ENCODE data around the gene NCKAP1. TPM values are rescaled to one million over a fixed set of nuclear protein-coding genes. Genes with fewer than 3 reads are reported as not detected.
A peak's percentile ranks its signal among the peaks of the same experiment; 100 is the strongest.

Gene NCKAP1
- total and polyA plus RNA-seq, 2 donors (not counting 1 experiment from before 2014, with no cell fraction given), result 141 to 219 TPM

DNA sequence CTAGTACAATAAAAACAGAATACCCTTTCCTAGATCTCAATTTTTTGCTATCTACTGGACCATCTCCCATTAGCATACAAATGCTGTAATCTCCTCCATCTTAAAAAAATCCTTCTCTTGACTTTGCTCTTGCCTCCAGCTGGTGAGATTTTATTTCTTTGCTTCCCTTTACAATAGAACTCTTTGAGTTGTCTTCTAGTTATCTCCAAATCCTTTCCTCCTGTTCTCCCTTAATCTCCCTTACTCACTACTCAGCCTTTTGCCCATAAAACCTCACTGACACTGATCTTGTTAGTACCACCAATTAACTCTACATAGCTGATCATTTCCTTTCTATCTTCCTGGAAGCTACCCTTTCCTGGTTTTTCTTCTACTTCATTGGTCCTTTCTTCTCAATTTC lies 108.3 kb downstream of the NCKAP1 start:
- no peak overlapping the region for H3K27ac ChIP-seq (ENCODE audit: insufficient read depth, low read length)
- H4K20me1 ChIP-seq (ENCODE audit: control insufficient read depth, extremely low read depth, insufficient read depth, low read length), result no peaks in the 10 kb centered on the region
- H3K27me3 ChIP-seq (ENCODE audit: control insufficient read depth, insufficient read depth, low read length), result no peaks in the 10 kb centered on the region
- H3K79me2 ChIP-seq (ENCODE audit: control insufficient read depth, insufficient read depth, low read length), result no peaks in the 10 kb centered on the region
- no peak for DNase-seq (ENCODE audit: low read depth in 2 of 2)
- H3K36me3 ChIP-seq (ENCODE audit: control insufficient read depth, insufficient read depth, low read length), result no peaks in the 10 kb centered on the region
- H3K9ac ChIP-seq (ENCODE audit: insufficient read depth, low read length), result no peak overlapping the region
- no peak overlapping the region for H3K4me2 ChIP-seq (ENCODE audit: extremely low read depth, insufficient read depth, low read length)
- TF ChIP-seq, protein P1, sequence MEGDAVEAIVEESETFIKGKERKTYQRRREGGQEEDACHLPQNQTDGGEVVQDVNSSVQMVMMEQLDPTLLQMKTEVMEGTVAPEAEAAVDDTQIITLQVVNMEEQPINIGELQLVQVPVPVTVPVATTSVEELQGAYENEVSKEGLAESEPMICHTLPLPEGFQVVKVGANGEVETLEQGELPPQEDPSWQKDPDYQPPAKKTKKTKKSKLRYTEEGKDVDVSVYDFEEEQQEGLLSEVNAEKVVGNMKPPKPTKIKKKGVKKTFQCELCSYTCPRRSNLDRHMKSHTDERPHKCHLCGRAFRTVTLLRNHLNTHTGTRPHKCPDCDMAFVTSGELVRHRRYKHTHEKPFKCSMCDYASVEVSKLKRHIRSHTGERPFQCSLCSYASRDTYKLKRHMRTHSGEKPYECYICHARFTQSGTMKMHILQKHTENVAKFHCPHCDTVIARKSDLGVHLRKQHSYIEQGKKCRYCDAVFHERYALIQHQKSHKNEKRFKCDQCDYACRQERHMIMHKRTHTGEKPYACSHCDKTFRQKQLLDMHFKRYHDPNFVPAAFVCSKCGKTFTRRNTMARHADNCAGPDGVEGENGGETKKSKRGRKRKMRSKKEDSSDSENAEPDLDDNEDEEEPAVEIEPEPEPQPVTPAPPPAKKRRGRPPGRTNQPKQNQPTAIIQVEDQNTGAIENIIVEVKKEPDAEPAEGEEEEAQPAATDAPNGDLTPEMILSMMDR (conservative IDR thresholded peaks at IDR 0.05 in 1 of 2, IDR thresholded peaks at IDR 0.05 in 1 of 2; ENCODE audit: low read depth in 1 of 2, low read length in 2 of 2), result no peak
- no peak for TF ChIP-seq EZH2 (IDR thresholded peaks at IDR 0.05; ENCODE audit: low read length, missing control alignments)
- H3K9me3 ChIP-seq (ENCODE audit: control insufficient read depth, insufficient read depth, low read depth, low read length), result no peaks in the 10 kb centered on the region
- H3K4me3 ChIP-seq (replicated peaks in 1 of 4; ENCODE audit: control extremely low read depth in 1 of 4, insufficient read depth in 1 of 4, low read depth in 3 of 4, low read length in 4 of 4), result no peak overlapping the region
- no peak overlapping the region for H2AFZ ChIP-seq (ENCODE audit: low read length)
- H3K4me1 ChIP-seq (ENCODE audit: control insufficient read depth, extremely low read depth, insufficient read depth, low read length), result no peaks in the 10 kb centered on the region

DNA sequence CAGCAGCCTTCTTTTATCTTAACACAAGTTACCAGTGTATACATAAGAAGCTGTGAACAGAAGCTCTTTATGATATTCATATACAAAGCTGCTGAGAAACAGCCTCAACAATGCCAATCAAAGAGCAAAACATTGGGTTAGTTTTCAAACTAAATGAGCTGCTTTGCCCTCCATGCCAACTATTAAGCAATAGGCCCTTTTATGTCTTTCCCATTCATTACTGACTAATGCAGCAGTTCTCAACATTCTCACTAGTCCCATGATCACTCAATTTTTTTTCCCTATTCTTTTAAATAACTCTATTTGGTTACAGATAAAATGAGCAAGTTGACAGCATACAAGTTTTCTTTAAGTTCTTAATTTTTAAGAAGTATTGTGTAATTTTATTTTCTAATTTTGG lies 114.0 kb downstream of the NCKAP1 start:
- DNase-seq (ENCODE audit: low read depth in 2 of 2), result peak; percentile 30 to 74
- Histone ChIP-seq H3K9ac (ENCODE audit: insufficient read depth, low read length) (no peak overlapping the region), H3K36me3 (ENCODE audit: control insufficient read depth, insufficient read depth, low read length) (peaks cover 2% of the 10 kb centered on the region), H3K27ac (ENCODE audit: insufficient read depth, low read length) (no peak overlapping the region), H3K4me2 (ENCODE audit: extremely low read depth, insufficient read depth, low read length) (no peak overlapping the region), H3K4me1 (ENCODE audit: control insufficient read depth, extremely low read depth, insufficient read depth, low read length) (no peaks in the 10 kb centered on the region), H4K20me1 (ENCODE audit: control insufficient read depth, extremely low read depth, insufficient read depth, low read length) (no peaks in the 10 kb centered on the region), H3K4me3 (replicated peaks in 1 of 4; ENCODE audit: control extremely low read depth in 1 of 4, insufficient read depth in 1 of 4, low read depth in 3 of 4, low read length in 4 of 4) (no peak overlapping the region), H3K79me2 (ENCODE audit: control insufficient read depth, insufficient read depth, low read length) (no peaks in the 10 kb centered on the region), H3K27me3 (ENCODE audit: control insufficient read depth, insufficient read depth, low read length) (no peaks in the 10 kb centered on the region), H3K9me3 (ENCODE audit: control insufficient read depth, insufficient read depth, low read depth, low read length) (no peaks in the 10 kb centered on the region), H2AFZ (ENCODE audit: low read length) (no peak overlapping the region)
- TF ChIP-seq, protein P1 (conservative IDR thresholded peaks at IDR 0.05 in 1 of 2, IDR thresholded peaks at IDR 0.05 in 1 of 2; ENCODE audit: low read depth in 1 of 2, low read length in 2 of 2), result no peak
- TF ChIP-seq EZH2 (IDR thresholded peaks at IDR 0.05; ENCODE audit: low read length, missing control alignments), result no peak

DNA sequence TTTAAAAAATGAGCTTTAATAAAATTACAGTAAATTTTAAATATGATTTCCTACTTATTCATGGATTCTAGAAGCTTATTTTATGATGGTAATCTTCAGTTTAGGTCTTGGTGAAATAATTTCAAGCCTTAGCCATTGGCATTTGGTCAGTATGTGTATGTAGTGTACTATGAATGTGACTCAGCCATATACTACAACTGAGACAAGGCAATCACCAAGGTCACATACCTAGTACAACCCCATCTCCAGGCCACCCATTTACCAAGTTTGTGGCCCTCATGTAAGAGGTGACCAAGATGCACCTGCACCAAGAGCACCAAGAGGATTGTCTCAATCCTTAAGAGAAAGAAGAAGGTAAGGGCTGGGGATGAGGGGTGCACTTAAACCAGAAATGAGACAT lies 117.0 kb downstream of the NCKAP1 start:
- no peak for DNase-seq (ENCODE audit: low read depth in 2 of 2)
- H3K27me3 ChIP-seq (ENCODE audit: control insufficient read depth, insufficient read depth, low read length), result no peaks in the 10 kb centered on the region
- H2AFZ ChIP-seq (ENCODE audit: low read length), result no peak overlapping the region
- no peak overlapping the region for H3K27ac ChIP-seq (ENCODE audit: insufficient read depth, low read length)
- no peak overlapping the region for H3K4me3 ChIP-seq (replicated peaks in 1 of 4; ENCODE audit: control extremely low read depth in 1 of 4, insufficient read depth in 1 of 4, low read depth in 3 of 4, low read length in 4 of 4)
- H3K9ac ChIP-seq (ENCODE audit: insufficient read depth, low read length), result no peak overlapping the region
- no peaks in the 10 kb centered on the region for H3K9me3 ChIP-seq (ENCODE audit: control insufficient read depth, insufficient read depth, low read depth, low read length)
- no peaks in the 10 kb centered on the region for H4K20me1 ChIP-seq (ENCODE audit: control insufficient read depth, extremely low read depth, insufficient read depth, low read length)
- H3K4me1 ChIP-seq (ENCODE audit: control insufficient read depth, extremely low read depth, insufficient read depth, low read length), result no peaks in the 10 kb centered on the region
- H3K4me2 ChIP-seq (ENCODE audit: extremely low read depth, insufficient read depth, low read length), result no peak overlapping the region
- no peak for TF ChIP-seq EZH2 (IDR thresholded peaks at IDR 0.05; ENCODE audit: low read length, missing control alignments)
- TF ChIP-seq, protein P1 (conservative IDR thresholded peaks at IDR 0.05 in 1 of 2, IDR thresholded peaks at IDR 0.05 in 1 of 2; ENCODE audit: low read depth in 1 of 2, low read length in 2 of 2), result no peak
- H3K79me2 ChIP-seq (ENCODE audit: control insufficient read depth, insufficient read depth, low read length), result no peaks in the 10 kb centered on the region
- H3K36me3 ChIP-seq (ENCODE audit: control insufficient read depth, insufficient read depth, low read length), result peaks cover 2% of the 10 kb centered on the region

Measured in fibroblast of lung (primary cell).